WI38 (cell line): ENCODE measurements around the gene AP4M1.
A peak's percentile ranks its signal among the peaks of the same experiment; 100 is the strongest.

Experiments
- H3K4me3 ChIP-seq: 2 replicates; pipeline ENCODE4 v1.5.1; 2011; ENCODE audit warnings: low read depth, mild to moderate bottlenecking, control low read depth, low read length
- TF ChIP-seq, protein P1 (sequence below): IDR thresholded peaks from 2 replicates; pipeline ENCODE4 v1.5.1; 2012; ENCODE audit warnings: low read depth, mild to moderate bottlenecking, control low read depth, low read length

AP4M1 gene

DNA sequence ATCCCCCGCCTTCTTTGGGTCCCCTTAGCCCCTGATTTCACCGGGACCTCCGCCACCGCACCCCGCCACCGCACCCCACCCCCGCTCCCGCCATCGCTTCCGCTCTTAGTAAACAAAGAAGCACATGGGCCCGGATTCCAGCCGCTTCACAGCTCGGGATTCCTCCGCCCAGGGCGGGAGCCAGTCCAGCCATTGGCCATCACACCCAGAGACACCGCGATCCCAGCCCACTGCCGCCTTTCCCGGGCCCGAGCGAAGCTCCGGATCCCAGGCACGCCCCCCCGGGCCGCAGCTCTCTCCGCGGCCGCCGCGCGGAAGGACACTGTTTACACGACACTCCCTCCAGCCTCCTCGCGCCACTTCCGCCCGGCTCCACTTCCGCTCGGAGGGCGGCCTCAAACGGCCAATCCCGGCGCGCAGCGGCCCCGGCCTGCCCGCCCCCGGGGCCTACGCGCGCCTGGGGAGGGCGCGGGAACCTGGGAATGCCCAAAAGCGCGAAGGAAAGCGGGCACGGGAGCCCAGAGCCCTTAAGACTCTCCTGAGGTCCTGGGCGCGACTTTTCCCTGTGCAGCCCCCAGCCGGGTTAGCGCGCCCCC, 925 bp upstream of the AP4M1 start:
- TF ChIP-seq, protein P1, sequence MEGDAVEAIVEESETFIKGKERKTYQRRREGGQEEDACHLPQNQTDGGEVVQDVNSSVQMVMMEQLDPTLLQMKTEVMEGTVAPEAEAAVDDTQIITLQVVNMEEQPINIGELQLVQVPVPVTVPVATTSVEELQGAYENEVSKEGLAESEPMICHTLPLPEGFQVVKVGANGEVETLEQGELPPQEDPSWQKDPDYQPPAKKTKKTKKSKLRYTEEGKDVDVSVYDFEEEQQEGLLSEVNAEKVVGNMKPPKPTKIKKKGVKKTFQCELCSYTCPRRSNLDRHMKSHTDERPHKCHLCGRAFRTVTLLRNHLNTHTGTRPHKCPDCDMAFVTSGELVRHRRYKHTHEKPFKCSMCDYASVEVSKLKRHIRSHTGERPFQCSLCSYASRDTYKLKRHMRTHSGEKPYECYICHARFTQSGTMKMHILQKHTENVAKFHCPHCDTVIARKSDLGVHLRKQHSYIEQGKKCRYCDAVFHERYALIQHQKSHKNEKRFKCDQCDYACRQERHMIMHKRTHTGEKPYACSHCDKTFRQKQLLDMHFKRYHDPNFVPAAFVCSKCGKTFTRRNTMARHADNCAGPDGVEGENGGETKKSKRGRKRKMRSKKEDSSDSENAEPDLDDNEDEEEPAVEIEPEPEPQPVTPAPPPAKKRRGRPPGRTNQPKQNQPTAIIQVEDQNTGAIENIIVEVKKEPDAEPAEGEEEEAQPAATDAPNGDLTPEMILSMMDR: no peak
- peak overlapping the region; percentile 78 for H3K4me3 ChIP-seq

- TF ChIP-seq, protein P1: no peak
- no peak overlapping the region for H3K4me3 ChIP-seq
Observed at GRCh38 chr7:100102950-100103840, 1.8 kb downstream of the AP4M1 start.

- no peak overlapping the region for H3K4me3 ChIP-seq
Observed at GRCh38 chr7:100105534-100105933, 4.1 kb downstream of the AP4M1 start.

GRCh38 chr7:100106633-100107032, 5.2 kb downstream of the AP4M1 start:
- H3K4me3 ChIP-seq: no peak overlapping the region
- TF ChIP-seq, protein P1: no peak

More at GRCh38 chr7:100105534-100105933, 4.1 kb downstream of the AP4M1 start:
- TF ChIP-seq, protein P1: no peak

GRCh38 chr7:100107125-100107737, 5.8 kb downstream of the AP4M1 start:
- H3K4me3 ChIP-seq: no peak overlapping the region
- TF ChIP-seq, protein P1: no peak

DNA sequence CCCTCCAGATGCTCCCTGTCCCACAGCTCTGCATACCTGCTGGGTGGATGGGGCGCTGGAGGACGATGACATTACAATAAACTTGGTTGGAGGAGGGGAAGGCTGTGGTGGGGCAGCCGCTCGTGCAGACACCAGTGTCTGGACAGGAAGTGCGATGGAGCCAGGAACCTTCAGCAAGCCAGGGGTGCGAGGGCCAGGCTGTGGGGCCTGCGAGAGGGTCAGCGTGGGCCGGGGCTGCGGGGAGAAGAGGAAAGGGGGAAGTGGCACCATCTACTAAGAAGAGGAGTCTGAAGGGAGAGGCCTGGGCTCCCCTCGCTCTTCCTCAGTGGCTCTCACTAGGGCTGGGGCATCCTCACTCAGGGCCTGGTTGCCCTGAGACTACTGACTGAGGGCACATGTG, 6.4 kb downstream of the AP4M1 start:
- no peak overlapping the region for H3K4me3 ChIP-seq
- TF ChIP-seq, protein P1: no peak
